GM18868 (cell line): Measurements from ENCODE around the gene FHAD1.

Experiments
- ATAC-seq: cut with Tn5 transposase; IDR thresholded peaks from one replicate; pipeline ENCODE4 v1.9.1; 2021; ENCODE audit warnings: mild to moderate bottlenecking, moderate library complexity; ENCODE audit not compliant: unreplicated experiment

The FHAD1 gene

GRCh38 chr1:15390667-15391066, 143.6 kb downstream of the FHAD1 start:
- ATAC-seq, result no peak

- ATAC-seq, result no peak
Measured at GRCh38 chr1:15391366-15391765, 144.3 kb downstream of the FHAD1 start.

DNA sequence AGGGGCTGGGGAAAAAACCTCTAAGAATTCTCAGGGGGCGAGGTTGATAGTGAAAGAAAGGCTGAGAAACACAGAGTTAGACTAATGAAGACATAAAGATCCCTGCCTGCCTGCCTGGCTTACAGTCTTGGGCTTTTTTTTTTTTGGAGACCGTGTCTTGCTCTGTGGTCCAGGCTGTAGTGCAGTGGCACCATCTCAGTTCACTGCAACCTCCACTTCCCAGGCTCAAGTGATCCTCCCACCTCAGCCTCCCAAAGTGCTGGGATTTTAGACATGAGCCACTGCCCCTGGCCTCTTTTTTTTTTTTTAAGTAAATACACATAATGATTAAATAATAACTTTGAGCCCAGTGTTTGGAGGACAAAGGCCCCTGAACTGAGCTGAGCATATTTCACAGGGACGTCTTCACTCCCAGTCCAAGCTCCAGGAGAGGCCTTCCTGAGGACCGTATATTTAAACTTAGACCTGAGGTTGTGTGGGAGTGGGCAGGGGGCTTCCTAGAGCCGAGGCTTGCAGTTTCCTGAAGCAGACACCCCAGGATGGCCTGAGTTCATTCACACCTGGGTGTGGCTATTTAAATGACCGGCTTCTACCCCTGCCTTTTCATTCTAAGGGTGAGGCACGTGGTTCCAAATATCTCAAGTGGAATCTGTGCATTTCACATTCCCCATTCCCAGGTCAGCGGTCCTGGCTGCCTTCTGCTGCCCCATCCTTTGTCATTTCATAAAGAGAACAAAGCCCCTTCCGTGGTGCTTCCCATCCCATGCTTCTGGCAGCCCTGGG, 146.6 kb downstream of the FHAD1 start:
- no peak for ATAC-seq

GRCh38 chr1:15394258-15394690, 147.3 kb downstream of the FHAD1 start:
- ATAC-seq, result no peak

DNA sequence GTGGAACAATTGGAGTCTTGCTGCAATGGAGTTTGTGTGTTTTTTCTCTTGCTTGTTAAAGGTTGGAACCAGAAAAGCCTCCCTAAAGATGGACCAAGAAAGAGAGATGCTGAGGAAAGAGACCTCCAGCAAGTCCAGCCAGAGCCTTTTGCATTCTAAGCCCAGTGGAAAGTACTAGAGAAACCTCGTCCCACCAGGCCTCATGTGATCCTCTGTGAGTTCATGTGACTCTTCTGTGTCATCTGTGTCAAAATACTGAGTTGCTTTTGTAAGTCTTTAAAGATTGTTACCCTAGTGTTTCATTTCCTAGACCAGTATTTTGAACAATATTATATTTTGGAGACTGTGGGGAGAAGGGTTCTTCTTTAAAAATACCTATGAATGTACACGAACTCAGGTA, 150.2 kb downstream of the FHAD1 start:
- ATAC-seq, result no peak

DNA sequence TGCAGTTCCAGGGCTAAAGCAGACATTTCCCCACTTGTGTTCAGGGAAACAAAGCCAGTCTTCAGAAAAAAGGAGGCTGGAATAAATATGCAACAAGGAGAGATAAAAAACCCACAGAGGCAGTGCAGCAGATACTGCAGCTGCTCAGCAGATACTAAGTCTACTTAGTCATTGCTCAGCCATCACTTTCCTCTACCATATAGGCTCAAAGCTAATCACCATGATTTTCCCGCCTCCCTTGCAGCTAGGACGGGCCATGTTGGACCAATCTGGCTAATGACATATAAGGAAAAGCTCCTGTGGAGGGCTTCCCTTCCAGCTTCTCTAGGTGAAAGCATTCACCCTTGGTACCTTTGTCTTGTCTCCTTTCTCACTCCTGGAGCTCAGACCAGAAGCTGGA, 152.7 kb downstream of the FHAD1 start:
- no peak for ATAC-seq

GRCh38 chr1:15400627-15401026, 153.6 kb downstream of the FHAD1 start:
- ATAC-seq, result no peak

- no peak for ATAC-seq
Measured at GRCh38 chr1:15401391-15402055, 154.5 kb downstream of the FHAD1 start.

- no peak for ATAC-seq
Measured at GRCh38 chr1:15402809-15403450, 155.9 kb downstream of the FHAD1 start.

- ATAC-seq, result no peak
Measured at GRCh38 chr1:15403962-15404580, 157.0 kb downstream of the FHAD1 start.

GRCh38 chr1:15405106-15405850, 158.3 kb downstream of the FHAD1 start:
- ATAC-seq, result no peak

DNA sequence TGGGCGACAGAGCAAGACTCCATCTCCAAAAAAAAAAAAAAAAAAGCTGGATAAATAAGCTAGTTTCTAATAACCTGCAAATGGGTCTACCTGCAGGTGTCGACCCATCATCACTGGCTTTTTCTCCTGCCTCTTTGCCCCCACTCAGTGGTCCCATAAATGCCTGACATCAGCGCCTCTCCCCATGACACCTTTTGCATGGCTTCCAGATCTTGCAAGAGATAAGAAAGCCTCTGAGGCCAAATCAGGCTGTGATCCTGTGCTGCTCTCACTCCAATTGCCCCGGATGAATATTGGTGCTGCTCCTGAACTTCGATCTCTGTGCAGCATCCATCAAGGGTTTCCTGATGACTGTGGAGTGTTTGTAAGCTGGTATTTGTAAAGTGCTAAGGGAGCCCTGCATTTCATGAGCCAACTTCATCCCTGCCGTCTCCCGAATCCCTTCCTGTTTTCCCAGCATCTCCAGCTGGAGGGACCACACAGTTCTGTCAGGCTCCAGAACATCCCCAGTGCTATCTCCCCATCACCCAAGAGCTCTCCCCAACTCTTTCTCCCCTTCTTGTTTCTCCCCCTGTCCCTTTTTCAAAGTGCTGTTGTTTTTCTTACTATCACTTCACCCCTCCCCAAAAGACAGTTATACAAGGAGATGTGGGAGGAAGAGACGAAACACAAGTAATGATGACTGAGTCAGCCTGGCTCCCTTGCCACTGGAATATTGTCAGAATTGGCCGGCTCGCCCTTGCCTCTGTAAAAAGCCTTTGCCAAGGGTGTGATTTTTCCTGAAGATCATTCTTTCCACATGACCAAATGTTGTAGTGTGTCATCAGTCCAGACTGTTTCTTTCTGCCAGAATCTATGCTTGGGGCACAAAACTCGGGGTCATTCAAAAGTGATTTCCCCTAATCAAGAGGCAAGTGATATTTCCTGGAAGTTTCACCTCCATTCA, 159.9 kb downstream of the FHAD1 start:
- no peak for ATAC-seq

- no peak for ATAC-seq
Measured at GRCh38 chr1:15407580-15407979, 160.6 kb downstream of the FHAD1 start.

GRCh38 chr1:15408890-15409387, 161.9 kb downstream of the FHAD1 start:
- ATAC-seq, result no peak

- ATAC-seq, result peak; percentile 72
Measured at GRCh38 chr1:15409388-15410222, 162.6 kb downstream of the FHAD1 start, which contains the start of gene EFHD2. Gene EFHD2 (plus strand): TSS chr1:15409888. CDS start chr1:15409972, 84 bp downstream.

GRCh38 chr1:15410223-15410883, 163.3 kb downstream of the FHAD1 start:
- no peak for ATAC-seq

- ATAC-seq, result no peak
Measured at GRCh38 chr1:15410884-15411245, 163.8 kb downstream of the FHAD1 start.

DNA sequence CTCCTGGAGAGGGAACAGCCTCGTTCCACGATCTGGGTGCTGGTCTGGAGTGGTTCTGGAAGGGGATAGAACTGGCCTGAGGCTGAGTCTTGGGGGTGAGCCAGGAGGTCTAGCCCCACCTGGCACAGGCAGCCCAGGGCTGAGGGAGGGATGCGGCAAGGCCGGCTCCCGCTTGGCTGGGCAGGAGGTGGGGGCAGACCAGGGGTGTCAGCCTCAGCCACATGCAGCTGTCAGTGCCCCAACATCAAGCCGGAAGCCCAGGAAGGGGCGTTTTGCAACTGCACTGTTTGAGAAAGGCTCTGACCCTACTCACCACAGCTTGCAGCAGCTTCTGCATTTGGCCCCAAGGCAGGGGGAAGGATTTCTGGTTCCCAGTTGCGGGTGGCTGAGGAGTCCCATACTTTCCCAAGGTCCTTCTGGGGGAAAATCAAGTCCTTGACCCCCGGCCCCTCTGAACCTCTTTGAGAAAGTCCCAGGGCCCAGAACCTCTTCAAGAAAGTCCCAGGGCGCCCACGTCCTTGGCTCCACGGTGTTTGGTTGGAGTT, 164.6 kb downstream of the FHAD1 start:
- ATAC-seq, result peak; percentile 58
